Rectal smooth muscle tissue (tissue), 1 donor: ENCODE measurements around the gene LTBP3.

Source experiments
- H3K27ac ChIP-seq: one replicate; pipeline ENCODE4 v1.7.0; 2013; ENCODE audit warnings: low read depth, low read length, inconsistent platforms
- H3K27me3 ChIP-seq: one replicate; pipeline ENCODE4 v1.7.0; 2013; ENCODE audit warnings: low read length; ENCODE audit not compliant: control insufficient read depth, insufficient read depth
- H3K36me3 ChIP-seq: one replicate; pipeline ENCODE4 v1.7.0; 2013; ENCODE audit warnings: low read length; ENCODE audit not compliant: control insufficient read depth, insufficient read depth
- H3K4me1 ChIP-seq: one replicate; pipeline ENCODE4 v1.7.0; 2013; ENCODE audit warnings: low read length; ENCODE audit not compliant: control insufficient read depth, insufficient read depth
- H3K4me3 ChIP-seq: one replicate; pipeline ENCODE4 v1.7.0; 2013; ENCODE audit warnings: low read length
- H3K9ac ChIP-seq: one replicate; pipeline ENCODE4 v1.7.0; 2013; ENCODE audit warnings: low read length

LTBP3 gene

DNA sequence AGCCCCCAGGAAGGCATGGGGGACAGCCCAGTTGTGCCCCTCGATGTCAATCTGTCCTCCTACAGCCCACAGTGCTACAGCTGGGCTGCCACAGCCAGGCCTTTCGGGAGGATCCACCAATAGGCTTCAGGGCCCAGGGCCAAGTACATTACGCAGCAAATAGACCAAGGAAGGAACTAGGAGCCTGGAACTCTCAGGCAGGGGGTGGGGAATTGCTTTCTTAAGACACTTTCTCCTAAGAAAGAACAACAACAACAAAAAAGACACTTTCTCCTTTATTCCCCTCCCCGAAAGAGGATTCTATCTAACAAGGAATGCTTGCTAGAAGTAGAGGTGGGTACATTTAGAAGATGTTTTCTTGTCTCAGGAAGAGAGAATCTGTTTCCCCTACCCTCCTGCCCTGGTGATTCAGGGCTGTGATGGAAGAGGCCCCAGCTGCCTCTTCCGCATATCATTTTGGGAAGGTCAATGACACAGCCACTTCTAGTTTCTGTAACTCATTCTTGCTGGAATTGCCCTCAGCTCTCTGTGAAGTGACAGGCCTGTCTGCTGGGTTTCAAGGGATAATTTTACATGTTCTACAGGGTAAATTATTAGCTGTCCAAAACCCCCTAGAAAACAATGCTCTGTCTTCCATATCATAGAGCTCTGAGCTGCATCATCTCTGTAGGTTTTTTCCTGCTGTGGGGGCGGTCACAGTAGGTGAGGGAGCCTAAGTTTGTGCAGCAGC is 65.4 kb downstream of the LTBP3 start:
- peak overlapping the region; percentile 97 for H3K27ac ChIP-seq
- no peaks in the 10 kb centered on the region for H3K36me3 ChIP-seq
- H3K9ac ChIP-seq: peak overlapping the region; percentile 12
- peaks cover 82% of the 10 kb centered on the region for H3K4me1 ChIP-seq
- peak overlapping the region; percentile 20 for H3K4me3 ChIP-seq
- H3K27me3 ChIP-seq: no peaks in the 10 kb centered on the region

DNA sequence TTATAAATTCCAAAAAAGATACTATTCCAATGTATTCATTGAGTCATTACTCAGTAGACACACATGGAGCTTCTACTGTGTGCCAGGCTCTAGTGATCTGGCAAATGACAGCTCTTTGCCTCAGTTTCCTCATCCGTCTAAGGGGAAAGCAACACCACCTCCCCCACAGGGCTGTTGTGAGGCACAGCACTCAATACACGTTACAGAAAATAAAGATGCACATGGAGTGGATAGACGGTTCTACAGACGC is 65.8 kb downstream of the LTBP3 start:
- no peaks in the 10 kb centered on the region for H3K27me3 ChIP-seq
- peak overlapping the region; percentile 97 for H3K27ac ChIP-seq
- no peaks in the 10 kb centered on the region for H3K36me3 ChIP-seq
- H3K9ac ChIP-seq: peak overlapping the region; percentile 12
- H3K4me3 ChIP-seq: peak overlapping the region; percentile 20
- peaks cover 84% of the 10 kb centered on the region for H3K4me1 ChIP-seq

DNA sequence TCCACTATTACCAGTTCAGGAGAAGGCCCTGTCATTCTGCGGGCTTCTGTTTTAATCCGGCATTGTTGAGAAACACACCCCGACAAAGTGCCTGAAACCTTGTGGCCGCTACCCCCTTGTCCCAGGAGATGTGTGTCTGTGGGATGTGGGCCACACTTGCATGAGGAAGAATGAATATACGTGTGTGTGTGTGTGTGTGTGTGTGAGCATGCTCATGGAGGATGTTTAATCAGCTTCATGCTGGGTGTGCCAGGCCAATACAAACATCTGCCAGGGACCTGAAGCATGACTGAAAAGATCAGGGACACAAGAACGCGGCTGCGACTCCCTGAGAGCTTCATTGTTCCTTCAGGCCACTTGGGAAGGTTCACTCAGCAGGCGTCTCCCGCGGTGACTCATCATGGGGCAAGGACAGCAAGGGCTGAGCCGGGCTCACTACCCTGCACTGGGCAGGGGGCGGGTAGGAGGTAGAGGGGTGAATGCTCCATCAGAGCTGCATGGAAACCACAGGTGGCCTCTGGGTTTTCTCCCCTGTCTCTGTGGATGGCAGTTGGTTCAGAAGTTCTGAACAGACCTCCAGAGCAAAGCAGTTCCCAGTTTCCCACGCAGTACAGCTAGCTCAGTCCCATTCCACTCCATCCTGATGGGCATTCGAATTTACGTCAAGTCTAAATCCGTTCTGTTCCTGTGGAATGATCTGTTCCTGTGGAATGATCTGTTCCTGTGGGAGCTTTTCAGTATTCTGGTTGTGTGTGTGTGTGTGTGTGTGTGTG is 66.4 kb downstream of the LTBP3 start:
- H3K9ac ChIP-seq: peak overlapping the region; percentile 59
- H3K4me3 ChIP-seq: peak overlapping the region; percentile 20

DNA sequence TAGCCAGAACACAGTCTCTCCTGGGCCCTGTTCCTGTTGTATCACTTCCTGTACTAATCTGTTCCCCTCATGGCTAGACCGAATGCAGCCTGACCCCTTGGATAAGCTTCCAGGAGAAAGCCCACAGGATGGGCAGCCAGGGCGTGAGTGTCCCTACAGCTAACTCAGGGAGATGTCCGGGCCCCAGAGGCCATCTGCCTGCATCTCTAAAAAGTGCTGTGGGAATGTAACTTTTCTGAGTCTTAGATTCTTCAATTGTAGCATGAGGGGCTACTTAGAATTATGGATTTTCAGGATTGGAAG is 67.0 kb downstream of the LTBP3 start:
- H3K9ac ChIP-seq: no peak overlapping the region
- no peaks in the 10 kb centered on the region for H3K27me3 ChIP-seq
- H3K27ac ChIP-seq: peak overlapping the region; percentile 97
- no peak overlapping the region for H3K4me3 ChIP-seq
- no peaks in the 10 kb centered on the region for H3K36me3 ChIP-seq
- H3K4me1 ChIP-seq: peaks cover 85% of the 10 kb centered on the region

More for the DNA sequence above, 66.4 kb downstream of the LTBP3 start:
- Histone ChIP-seq H3K4me1 (peaks cover 86% of the 10 kb centered on the region), H3K27me3 (no peaks in the 10 kb centered on the region), H3K36me3 (no peaks in the 10 kb centered on the region), H3K27ac (peak overlapping the region; percentile 97)

DNA sequence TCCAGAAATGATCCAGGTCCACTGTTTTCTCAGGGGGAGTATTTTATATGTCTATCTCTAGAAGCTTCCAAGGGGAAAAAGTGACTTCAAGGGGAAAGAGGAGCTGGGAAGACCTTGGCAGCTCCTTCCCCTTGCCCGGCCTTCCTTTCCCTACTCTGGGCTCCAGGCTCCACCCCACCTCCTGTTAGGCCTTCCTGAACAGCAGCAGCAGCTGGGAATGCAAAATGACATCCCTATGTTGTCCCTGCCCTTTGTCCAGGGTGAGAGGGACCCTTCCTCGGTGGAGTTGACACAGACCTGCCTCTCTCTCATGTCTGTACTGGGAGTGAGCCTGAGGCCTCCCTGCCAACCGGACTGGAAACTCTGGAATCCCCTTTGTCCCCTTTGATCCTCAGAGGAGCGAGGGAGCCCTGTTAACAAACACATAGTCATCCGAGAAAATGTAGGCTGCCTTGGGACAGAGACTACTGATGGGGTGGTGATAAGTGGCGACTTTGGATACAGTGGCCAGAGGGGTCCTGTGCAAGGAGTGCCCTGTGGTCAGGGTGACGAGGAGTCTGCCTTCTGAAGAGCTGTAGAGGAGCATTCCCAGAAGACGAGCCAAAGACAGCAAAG is 68.3 kb downstream of the LTBP3 start:
- Histone ChIP-seq H3K9ac (no peak overlapping the region), H3K27ac (peak overlapping the region; percentile 97), H3K4me3 (peak overlapping the region; percentile 2), H3K4me1 (peaks cover 88% of the 10 kb centered on the region), H3K27me3 (no peaks in the 10 kb centered on the region), H3K36me3 (no peaks in the 10 kb centered on the region)

DNA sequence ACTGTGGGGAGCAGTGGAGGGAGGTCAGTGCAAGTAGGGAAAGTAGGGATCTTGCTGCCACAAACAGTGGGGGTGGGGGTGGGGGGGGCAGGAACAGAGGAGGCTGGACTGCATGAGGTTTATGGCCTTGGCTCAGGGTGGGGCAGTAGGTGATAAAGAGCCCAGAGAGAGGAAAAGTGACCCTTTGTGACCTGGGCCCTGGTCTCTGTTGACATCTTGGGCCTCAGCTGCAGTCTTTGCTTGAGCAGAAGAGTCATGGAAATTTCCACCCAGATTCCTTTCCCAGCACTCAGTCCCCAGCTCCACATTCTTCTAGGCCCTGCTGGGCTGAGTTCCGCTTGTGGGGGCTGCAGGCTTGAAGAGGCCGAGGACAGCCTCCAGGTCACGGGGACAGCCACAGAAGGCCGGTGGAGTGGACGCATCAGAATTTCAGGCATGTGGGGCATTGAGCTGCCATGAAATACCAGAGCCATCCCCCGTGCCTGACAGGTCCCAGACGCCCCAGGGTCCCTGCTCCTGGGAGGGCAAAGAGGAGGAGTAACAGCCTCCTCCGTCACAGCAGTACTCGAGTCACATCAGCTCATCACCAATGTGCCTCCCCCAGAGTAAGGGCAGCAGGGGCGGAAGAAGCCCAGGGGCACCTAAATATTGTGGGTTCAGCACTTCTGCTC is 69.0 kb downstream of the LTBP3 start:
- Histone ChIP-seq H3K4me3 (no peak overlapping the region), H3K4me1 (peaks cover 83% of the 10 kb centered on the region)

More for the DNA sequence above, 69.0 kb downstream of the LTBP3 start:
- Histone ChIP-seq H3K27ac (peak overlapping the region; percentile 97), H3K36me3 (no peaks in the 10 kb centered on the region), H3K9ac (no peak overlapping the region), H3K27me3 (no peaks in the 10 kb centered on the region)
